PC-9 (cell line): Measurements from ENCODE around the gene UGT1A10.
A peak's percentile ranks its signal among the peaks of the same experiment; 100 is the strongest.

Source experiments
- EZH2 ChIP-seq: fragments of 200-600 bp; sonication (generic); IDR thresholded peaks from 2 replicates; pipeline ENCODE4 v1.8.0; 2017; ENCODE audit warnings: antibody characterized with exemption, low read depth
- TF ChIP-seq, protein P1 (sequence below): fragments of 200-600 bp; sonication (generic); conservative IDR thresholded peaks from 2 replicates; pipeline ENCODE4 v1.6.1; 2017; ENCODE audit warnings: mixed run types, antibody characterized with exemption, mild to moderate bottlenecking, moderate library complexity

DNA sequence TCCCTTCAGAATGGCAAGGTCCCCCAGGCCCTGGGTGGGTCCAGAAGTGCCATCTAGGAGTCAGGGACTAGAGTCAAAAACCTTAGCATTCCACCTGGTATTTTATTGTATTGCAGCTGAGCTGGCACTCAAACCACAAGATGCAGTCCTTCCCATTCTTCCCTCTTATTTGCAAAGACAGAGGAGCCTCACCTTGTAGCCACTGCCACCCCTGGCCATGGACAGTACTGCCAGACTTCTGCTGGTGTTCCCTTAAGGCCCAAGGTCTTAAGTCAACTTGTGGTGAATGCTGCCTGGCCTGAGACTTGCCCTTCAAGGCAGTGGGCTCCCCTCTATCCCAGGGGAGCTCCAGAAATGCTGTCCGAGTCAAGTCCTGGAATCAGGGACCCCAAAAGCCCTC lies 6.9 kb downstream of the UGT1A10 start:
- TF ChIP-seq, protein P1, sequence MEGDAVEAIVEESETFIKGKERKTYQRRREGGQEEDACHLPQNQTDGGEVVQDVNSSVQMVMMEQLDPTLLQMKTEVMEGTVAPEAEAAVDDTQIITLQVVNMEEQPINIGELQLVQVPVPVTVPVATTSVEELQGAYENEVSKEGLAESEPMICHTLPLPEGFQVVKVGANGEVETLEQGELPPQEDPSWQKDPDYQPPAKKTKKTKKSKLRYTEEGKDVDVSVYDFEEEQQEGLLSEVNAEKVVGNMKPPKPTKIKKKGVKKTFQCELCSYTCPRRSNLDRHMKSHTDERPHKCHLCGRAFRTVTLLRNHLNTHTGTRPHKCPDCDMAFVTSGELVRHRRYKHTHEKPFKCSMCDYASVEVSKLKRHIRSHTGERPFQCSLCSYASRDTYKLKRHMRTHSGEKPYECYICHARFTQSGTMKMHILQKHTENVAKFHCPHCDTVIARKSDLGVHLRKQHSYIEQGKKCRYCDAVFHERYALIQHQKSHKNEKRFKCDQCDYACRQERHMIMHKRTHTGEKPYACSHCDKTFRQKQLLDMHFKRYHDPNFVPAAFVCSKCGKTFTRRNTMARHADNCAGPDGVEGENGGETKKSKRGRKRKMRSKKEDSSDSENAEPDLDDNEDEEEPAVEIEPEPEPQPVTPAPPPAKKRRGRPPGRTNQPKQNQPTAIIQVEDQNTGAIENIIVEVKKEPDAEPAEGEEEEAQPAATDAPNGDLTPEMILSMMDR, result peak; percentile 69
- TF ChIP-seq EZH2, result no peak
